Activated CD8-positive, alpha-beta memory T cell treated with anti-CD3 and anti-CD28 coated beads, Interleukin-2, amount 50 U/mL, for 48 hours (primary cell): ENCODE data around the gene NPDC1.

Experiments used
- DNase-seq: peaks from one replicate; pipeline ENCODE4 v3.0.0-alpha.2; 2020

Gene NPDC1

DNA sequence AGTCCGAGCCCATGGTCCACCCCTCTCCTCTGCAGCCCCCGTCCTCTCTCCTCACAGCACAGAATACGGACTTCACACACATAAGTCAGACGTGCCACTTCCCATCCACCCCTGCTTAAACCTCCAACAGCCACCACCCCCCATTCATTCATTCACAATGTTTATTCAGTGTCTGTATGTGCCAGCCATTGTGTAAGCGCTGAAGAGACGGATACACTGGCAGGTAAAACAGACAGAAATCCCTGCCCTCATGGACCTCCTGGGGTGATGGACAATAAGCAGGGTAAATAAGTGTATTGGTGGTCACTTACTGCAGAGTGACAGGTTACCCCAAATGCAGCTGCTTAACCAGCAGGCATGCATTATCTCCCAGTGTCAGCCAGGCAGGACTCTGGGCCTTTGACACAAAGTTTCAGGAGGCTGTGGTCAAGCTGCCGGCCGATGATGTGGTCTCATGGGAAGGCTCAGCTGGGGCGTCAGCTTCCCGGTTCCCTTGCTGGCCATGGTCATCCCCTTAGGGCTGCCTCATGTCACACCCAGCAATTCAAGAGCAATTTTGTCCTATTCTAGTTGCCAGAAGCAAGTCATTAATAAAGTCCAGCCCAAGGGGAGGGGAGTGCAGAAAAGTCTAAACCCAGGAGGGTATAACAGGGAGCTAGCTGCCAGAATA lies 55.6 kb downstream of the NPDC1 start:
- no peak for DNase-seq
